ENCODE measurements around the gene TMEM114.

DNA sequence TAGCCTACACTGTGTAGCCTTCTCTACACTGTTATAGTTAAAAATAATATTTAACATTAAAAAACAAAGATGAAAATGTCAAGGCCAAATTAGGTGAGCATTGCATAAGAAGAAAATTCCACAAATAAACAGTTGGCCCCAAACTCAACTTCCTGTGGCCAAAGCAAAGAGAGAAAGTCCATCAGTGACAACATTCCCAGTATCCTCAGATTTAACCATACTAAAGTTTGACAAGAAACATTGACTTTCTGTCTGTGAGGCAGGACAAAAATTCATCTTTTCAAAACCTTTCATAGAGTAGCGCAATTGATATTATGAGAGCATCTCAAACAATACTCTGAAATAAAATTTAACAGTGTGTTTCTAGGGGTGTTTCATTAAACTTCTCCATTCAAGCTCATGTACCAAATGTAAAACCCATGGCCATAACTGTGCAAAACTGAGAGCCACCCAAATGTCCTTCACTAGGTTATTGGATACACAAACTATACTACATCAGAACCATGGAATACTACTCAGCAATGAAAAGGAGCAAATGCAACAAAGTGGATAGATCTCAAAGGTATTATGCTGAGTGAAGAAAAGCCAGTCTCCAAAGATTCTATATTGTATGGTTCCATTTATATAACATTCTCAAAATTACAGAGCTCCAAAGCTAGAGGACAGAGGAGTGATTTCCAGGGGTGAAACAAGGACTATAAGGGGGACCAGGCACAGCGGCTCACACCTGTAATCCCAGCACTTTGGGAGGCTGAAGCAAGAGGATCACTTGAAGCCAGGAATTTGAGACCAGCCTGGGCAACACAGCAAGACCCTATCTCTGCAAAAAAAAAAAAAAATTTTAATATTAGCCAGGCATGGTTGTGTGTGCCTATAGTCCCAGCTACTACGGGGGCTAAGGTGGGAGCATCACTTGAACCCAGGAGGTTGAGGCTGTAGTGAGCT is 38.7 kb downstream of the TMEM114 start:
- TF ChIP-seq POLR2AphosphoS5 (IDR thresholded peaks at IDR 0.05), result no peak
- TF ChIP-seq, protein P1, sequence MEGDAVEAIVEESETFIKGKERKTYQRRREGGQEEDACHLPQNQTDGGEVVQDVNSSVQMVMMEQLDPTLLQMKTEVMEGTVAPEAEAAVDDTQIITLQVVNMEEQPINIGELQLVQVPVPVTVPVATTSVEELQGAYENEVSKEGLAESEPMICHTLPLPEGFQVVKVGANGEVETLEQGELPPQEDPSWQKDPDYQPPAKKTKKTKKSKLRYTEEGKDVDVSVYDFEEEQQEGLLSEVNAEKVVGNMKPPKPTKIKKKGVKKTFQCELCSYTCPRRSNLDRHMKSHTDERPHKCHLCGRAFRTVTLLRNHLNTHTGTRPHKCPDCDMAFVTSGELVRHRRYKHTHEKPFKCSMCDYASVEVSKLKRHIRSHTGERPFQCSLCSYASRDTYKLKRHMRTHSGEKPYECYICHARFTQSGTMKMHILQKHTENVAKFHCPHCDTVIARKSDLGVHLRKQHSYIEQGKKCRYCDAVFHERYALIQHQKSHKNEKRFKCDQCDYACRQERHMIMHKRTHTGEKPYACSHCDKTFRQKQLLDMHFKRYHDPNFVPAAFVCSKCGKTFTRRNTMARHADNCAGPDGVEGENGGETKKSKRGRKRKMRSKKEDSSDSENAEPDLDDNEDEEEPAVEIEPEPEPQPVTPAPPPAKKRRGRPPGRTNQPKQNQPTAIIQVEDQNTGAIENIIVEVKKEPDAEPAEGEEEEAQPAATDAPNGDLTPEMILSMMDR (IDR thresholded peaks at IDR 0.05; ENCODE audit: poor library complexity, severe bottlenecking), result no peak
- TF ChIP-seq EP300 (conservative IDR thresholded peaks at IDR 0.05; ENCODE audit: poor library complexity, severe bottlenecking), result no peak
- no peak for TF ChIP-seq EZH2 (IDR thresholded peaks at IDR 0.05; ENCODE audit: borderline replicate concordance, insufficient read depth, low read length, poor library complexity, severe bottlenecking)
- TF ChIP-seq TAF1 (IDR thresholded peaks at IDR 0.05; ENCODE audit: low read depth), result no peak
